SK-N-SH (cell line): Measurements from ENCODE around the gene MGAT5.

Experiments used
- CTCF ChIP-seq: fragments of 200-600 bp; sonication (generic); IDR thresholded peaks from 2 replicates; pipeline ENCODE4 v1.6.1; 2017; ENCODE audit warnings: antibody characterized with exemption, mild to moderate bottlenecking, moderate library complexity
- EZH2phosphoT487 ChIP-seq: fragments of 200-600 bp; sonication (generic); IDR thresholded peaks from 2 replicates; pipeline ENCODE4 v1.6.1; 2017; ENCODE audit warnings: low read depth, mixed run types, mild to moderate bottlenecking, antibody characterized with exemption, moderate library complexity, borderline replicate concordance
- NFIC ChIP-seq: IDR thresholded peaks from 2 replicates; pipeline ENCODE4 v1.4.0; 2012; ENCODE audit warnings: borderline replicate concordance
- POLR2AphosphoS5 ChIP-seq: IDR thresholded peaks from 2 replicates; pipeline ENCODE4 v1.6.1; 2012; ENCODE audit warnings: low read depth, low read length
- RAD21 ChIP-seq: IDR thresholded peaks from 2 replicates; pipeline ENCODE4 v1.6.1; 2012; ENCODE audit warnings: mild to moderate bottlenecking, low read length
- RCOR1 ChIP-seq: fragments of 150-350 bp; IDR thresholded peaks from 2 replicates; pipeline ENCODE4 v1.6.1; 2017; ENCODE audit warnings: antibody characterized with exemption, low read length
- SMC3 ChIP-seq: IDR thresholded peaks from 2 replicates; pipeline ENCODE4 v1.6.1; 2012; ENCODE audit warnings: low read depth, low read length, improper control_type of control experiment
- TAF1 ChIP-seq: IDR thresholded peaks from 2 replicates; pipeline ENCODE4 v1.6.1; 2012; ENCODE audit warnings: low read depth, mild to moderate bottlenecking, low read length, moderate library complexity, borderline replicate concordance
- TEAD4 ChIP-seq: IDR thresholded peaks from 2 replicates; pipeline ENCODE4 v1.4.0; 2012; ENCODE audit warnings: mild to moderate bottlenecking, borderline replicate concordance; ENCODE audit not compliant: insufficient read depth
- USF1 ChIP-seq: IDR thresholded peaks from 2 replicates; pipeline ENCODE4 v1.4.0; 2012; ENCODE audit warnings: low read depth, borderline replicate concordance
- YY1 ChIP-seq: IDR thresholded peaks from 2 replicates; pipeline ENCODE4 v1.4.0; 2012; ENCODE audit warnings: low read depth, mild to moderate bottlenecking
- TF ChIP-seq, protein P1 (sequence below): fragments of 150-350 bp; IDR thresholded peaks from 2 replicates; pipeline ENCODE4 v1.6.1; 2017; ENCODE audit warnings: antibody characterized with exemption, low read length, low read depth, borderline replicate concordance
- TF ChIP-seq, protein P2 (sequence below): IDR thresholded peaks from 2 replicates; pipeline ENCODE4 v1.6.1; 2012; ENCODE audit warnings: mild to moderate bottlenecking, low read depth, low read length, moderate library complexity

GRCh38 chr2:134421556-134422328, 167.9 kb downstream of the MGAT5 start:
- TF ChIP-seq POLR2AphosphoS5 (no peak), YY1 (no peak), RCOR1 (no peak), CTCF (no peak), TEAD4 (no peak), TAF1 (no peak), EZH2phosphoT487 (no peak), USF1 (no peak), NFIC (no peak), SMC3 (no peak), RAD21 (no peak)
- TF ChIP-seq, protein P1, sequence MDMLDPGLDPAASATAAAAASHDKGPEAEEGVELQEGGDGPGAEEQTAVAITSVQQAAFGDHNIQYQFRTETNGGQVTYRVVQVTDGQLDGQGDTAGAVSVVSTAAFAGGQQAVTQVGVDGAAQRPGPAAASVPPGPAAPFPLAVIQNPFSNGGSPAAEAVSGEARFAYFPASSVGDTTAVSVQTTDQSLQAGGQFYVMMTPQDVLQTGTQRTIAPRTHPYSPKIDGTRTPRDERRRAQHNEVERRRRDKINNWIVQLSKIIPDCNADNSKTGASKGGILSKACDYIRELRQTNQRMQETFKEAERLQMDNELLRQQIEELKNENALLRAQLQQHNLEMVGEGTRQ, result no peak
- TF ChIP-seq, protein P2, sequence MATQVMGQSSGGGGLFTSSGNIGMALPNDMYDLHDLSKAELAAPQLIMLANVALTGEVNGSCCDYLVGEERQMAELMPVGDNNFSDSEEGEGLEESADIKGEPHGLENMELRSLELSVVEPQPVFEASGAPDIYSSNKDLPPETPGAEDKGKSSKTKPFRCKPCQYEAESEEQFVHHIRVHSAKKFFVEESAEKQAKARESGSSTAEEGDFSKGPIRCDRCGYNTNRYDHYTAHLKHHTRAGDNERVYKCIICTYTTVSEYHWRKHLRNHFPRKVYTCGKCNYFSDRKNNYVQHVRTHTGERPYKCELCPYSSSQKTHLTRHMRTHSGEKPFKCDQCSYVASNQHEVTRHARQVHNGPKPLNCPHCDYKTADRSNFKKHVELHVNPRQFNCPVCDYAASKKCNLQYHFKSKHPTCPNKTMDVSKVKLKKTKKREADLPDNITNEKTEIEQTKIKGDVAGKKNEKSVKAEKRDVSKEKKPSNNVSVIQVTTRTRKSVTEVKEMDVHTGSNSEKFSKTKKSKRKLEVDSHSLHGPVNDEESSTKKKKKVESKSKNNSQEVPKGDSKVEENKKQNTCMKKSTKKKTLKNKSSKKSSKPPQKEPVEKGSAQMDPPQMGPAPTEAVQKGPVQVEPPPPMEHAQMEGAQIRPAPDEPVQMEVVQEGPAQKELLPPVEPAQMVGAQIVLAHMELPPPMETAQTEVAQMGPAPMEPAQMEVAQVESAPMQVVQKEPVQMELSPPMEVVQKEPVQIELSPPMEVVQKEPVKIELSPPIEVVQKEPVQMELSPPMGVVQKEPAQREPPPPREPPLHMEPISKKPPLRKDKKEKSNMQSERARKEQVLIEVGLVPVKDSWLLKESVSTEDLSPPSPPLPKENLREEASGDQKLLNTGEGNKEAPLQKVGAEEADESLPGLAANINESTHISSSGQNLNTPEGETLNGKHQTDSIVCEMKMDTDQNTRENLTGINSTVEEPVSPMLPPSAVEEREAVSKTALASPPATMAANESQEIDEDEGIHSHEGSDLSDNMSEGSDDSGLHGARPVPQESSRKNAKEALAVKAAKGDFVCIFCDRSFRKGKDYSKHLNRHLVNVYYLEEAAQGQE, result no peak
